ENCODE data around the gene BTBD10.
A peak's percentile ranks its signal among the peaks of the same experiment; 100 is the strongest.

Gene BTBD10

DNA sequence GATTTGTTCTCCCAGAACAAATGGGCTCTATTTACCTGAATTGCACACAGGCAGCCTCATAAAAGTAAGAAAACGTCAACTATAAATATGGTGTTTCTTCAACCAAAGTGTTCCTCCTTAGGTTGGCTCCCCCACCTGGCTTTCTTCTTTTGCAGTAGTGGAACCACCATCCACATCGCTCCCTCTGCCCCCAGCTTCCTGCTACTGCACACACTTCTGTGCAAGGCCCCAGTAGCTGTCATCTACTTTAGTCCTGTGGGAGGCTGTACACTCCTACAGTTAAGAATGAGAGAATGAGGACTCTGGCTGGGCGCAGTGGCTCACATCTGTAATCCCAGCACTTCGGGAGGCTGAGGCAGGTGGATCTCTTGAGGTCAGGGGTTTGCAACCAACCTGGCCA is 95.9 kb downstream of the BTBD10 start:
- no peak for DNase-seq

DNA sequence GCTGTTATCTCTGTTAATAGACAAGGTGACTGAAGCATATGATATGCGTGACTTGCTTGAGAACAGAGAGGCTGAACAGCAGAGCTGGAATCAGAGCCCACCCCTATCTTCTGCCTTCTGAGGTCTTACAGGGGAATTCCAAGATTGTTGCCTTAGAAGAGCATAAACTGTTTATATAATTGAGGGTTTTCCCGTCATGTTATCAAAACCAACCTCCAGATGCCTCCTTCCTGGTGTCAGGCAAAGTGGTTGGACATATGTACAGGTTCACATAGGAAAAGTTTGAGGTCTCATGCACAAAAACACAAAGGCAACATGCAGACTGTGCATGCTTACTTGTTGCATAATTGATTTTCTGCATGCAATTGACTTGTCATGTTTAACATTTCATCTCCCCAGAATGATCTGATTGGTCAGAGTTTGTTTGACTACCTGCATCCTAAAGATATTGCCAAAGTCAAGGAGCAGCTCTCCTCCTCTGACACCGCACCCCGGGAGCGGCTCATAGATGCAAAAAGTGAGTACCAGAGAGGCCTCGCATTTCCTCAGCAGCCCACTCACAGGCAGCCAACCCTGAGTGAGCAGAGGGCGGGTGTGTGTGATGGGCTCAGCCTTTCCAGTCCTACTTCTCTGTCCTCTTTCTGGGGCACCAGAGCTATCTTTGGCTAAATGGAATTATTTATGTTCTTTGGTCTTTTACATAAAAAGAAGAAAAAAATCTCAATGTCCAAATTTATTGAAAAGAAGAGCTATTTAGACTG is 96.6 kb downstream of the BTBD10 start:
- no peak for DNase-seq

DNA sequence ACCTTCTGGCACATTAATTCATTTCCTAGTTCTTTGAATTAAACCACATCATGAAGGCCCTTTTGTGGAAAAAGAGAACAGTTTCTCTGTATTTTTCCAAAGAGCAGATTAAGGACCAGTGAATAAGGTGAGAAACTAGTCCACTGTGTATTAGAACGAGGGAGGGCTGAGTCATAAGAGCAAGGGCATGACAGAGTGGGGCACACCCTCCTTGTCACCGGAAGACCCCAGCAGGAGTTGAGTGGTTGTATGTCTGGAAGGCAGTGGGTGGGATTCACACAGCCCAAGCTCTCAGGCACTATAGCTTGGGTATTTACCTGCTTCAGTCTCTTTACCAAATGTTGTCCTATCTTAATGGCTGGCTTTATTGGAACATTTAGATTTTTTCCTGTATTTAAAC is 98.6 kb downstream of the BTBD10 start:
- no peak for DNase-seq

DNA sequence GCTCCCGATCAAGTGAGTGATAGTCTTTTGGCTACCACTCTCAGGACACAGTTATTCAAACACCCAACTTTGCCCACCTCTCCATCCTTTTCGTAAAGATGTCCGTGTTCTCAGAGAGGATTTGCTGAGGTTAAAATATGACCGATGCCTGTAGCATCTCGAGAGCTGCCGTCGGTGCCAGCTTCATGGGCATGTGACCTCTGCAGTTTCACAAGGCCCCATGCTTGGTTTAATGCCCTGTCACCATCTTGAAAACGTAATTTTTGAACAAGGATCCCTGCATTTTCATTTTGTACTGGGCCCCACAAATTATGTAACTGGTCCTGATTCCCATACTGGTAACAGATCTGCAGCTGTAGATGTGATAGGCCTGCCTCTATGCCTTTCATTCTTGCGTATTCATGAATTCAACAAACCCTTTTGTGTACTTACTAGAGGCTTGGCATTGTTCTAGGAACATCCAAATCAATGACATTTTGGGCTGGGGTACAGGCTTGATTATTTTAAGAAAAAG is 100.4 kb downstream of the BTBD10 start:
- DNase-seq, result no peak

DNA sequence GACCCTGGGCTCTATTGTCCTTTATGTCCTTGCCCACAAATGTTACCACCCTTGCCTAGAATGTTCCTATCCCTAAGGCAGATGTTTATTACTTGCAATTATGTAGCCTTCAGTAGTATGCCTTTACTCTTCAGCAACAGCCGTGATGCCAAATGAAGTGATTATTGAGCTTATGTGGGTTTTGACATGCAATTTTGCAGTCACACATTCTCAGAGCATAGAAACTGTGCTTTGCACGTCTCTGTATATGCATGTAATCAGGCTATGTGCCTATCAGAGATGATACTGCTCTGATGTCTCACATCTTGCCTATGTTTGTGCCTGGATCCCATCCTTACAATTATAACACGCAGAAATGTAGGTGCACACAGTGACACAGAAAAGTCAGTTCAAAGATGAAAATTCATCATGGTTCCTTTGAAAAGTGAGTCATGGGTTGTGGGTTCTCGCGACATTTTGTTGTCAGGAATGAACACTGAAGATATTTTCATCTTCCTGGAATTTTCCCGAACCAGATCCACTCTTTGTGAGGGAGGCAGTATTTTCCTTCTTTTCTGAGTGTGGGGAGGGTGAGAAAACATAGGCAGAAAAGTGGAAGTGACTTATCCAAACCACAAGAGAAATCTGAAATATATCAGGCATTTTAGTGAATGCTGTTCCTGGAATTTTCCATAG is 104.3 kb downstream of the BTBD10 start:
- DNase-seq, result no peak

DNA sequence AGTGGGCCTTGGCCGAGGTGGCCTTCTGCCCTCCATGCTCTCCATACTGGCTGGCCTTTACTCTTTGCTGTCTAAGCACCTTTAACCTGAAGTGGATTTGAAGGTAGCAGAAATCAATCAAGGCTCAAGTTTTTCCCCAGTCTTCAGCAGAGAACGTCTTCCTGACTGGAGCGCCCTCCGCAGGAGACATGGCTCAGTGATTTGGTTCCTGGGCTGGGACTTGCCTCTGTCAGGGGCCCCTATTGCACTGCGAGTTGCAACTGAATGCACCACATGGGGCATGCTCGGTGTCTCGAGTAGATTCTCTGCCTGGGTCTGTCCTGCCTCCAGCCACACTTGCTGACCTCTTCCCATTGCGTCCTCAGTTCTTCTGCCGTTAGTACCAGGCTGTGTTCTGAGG is 105.8 kb downstream of the BTBD10 start:
- DNase-seq, result no peak

DNA sequence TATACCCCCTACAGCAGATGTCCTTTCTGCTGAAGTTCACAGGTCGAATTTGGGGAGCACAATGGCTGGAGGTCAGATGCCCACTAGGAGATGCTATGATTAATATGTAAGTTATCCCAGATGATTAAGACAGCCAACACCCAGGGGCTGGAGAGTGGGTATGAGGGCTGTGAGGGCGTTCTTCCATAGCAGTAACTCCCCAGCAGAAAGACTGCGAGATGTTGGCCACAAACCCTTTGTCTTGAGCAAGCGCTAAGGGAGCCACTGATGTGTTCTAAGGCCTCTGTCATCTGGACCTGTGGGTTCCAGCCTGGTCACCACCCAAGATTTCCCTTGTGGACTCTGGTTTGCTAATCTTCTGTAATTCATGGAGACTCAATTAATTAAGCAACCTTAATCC is 107.8 kb downstream of the BTBD10 start:
- no peak for DNase-seq

DNA sequence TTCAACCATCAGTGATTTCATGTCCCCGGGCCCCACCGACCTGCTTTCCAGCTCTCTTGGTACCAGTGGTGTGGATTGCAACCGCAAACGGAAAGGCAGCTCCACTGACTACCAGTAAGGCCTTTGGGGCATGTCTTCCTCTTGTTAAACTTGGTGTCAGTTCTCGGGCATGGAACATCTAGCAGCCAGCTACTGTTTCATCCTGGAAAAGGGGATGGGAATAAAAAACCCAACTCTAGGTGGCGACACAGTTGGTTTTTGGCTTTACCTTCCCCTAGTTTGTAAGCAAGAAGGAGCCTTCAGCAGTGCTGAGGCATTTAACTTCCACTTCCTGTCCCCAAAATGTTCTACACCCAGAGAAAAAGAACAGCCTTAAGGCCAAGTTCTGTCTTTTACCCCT is 108.7 kb downstream of the BTBD10 start:
- no peak for DNase-seq

DNA sequence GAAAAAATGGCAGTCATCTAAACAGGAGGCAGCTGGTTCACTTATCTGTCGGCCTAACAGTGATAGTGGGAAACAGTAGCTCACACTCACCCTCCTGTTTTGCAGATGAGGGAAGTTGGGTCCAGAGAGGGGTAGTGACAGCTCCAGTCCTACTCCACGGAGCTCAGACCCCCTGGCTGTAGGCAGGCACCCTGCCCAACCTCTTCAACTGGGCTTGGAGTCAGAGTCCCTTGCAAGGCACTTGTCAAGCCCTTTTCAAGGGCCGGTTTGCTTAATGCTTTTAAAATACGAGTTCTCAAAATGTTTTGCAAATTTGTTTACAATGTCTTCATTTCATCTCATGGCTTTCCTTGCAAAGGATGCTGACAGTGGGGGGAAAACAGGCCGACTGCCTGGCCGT is 110.3 kb downstream of the BTBD10 start:
- no peak for DNase-seq

DNA sequence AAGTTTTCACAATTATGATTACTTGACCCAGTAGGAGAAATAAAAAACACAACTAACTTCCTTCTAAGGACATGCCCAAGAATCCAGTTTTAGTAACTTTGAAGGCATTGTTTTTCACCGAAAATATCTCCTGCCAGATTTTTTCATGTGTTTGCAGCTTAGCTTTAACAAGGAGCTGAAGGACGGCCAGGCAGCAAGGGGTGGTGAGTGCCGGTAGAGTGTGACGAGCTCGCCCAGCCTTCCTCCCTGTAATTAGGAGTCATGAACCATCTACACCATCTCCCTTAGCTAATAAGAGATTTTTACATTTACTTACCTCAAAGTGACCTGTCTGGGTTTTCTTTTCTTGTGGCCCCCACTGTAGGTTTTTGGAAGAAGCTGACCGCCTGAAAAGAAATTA is 113.4 kb downstream of the BTBD10 start:
- no peak for DNase-seq

DNA sequence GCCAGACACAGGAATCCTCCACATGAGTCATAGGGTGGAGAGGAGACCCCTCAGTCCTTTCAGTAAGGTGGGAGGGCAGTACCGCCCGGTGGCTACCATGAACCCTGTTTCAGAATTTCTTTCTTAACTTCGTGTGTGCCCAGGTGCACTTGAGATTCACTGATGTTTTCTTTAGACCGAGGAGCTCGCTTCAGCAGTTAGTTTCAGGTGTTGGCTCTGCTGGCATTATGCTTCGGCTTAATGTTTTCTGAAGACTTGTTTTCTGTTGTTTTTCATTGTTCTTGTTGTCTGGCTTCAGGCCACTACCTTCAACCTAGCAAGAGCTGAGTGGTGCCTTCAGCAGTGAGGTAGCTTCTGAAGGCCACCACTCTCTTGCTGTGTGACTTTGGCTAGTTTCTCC is 114.0 kb downstream of the BTBD10 start:
- DNase-seq, result no peak

DNA sequence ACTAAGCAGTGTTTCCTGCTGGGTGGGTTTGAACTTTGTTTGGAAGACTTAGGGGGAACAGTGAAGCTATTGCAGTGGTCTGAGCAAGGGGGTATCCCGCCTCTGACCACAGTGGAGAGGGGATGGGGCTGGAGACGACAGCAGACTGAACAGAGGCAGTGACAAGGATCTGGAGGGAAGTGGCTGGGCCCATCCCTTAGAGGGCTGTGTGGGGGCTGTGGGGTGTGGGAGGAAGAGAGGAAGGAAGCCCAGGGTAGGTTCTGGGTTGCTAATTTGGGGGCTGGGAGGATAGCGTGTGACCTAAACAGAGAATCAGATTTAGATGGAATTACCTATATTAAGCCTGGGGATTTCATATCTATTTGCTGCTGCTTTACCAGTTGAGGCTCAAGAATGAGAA is 114.7 kb downstream of the BTBD10 start:
- no peak for DNase-seq

DNA sequence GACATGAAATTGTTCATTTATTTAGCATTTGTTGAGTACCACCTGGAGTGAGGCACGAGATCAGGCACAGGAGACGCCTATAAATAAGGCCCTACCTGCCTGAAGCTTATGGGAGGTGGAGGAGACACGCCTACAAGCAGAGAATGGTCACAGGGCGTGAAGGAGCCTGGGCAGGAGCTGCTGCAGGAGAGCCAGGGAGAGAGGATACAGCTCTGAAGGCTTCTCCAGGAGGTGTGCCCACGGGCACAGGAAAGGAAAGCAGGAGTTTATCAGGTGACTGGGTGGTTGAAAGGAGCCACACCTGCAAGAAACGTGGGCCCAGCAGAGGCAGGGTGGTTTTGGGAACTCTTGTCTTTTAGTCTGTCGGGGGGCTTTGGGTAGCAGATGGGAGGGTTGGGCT is 115.1 kb downstream of the BTBD10 start:
- no peak for DNase-seq

DNA sequence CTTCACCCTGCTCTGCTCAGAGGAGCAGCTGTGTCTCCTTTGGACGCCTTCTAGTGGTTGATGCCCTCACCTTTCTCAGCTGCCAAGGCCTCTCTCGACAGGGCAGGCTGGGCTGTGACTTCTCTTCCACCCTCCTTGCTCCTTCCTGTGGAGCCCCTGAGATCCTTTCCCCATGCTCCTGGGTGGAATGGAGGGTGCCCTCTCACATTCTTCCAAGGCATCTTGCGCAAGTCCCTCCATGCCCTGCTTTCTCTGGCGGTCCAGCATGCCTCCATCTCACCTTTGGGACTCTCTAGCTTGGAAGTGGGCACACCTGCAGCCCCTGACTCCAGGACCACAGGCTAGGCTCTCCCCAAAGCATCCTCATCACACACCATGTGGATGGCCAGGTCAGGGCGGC is 116.6 kb downstream of the BTBD10 start:
- no peak for DNase-seq

DNA sequence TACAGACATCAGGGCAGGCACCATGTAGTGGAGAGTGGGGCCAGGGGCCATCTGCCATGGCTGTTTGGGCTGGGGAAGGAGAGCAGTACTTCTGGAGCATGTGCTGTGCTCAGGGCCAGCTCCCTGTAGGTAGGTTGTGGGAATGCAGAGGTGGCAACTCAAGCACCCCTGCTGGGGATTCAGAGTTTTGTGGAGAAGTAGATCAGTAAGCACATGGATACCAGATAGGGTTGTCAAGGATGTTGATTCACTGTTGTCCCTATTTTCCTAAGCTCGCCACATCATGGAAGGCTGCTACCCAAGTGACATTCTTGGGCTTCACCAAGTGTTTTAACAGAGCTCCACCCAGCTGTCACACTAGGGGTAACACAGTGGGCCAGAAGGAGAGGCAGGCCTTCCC is 118.2 kb downstream of the BTBD10 start:
- DNase-seq, result no peak

DNA sequence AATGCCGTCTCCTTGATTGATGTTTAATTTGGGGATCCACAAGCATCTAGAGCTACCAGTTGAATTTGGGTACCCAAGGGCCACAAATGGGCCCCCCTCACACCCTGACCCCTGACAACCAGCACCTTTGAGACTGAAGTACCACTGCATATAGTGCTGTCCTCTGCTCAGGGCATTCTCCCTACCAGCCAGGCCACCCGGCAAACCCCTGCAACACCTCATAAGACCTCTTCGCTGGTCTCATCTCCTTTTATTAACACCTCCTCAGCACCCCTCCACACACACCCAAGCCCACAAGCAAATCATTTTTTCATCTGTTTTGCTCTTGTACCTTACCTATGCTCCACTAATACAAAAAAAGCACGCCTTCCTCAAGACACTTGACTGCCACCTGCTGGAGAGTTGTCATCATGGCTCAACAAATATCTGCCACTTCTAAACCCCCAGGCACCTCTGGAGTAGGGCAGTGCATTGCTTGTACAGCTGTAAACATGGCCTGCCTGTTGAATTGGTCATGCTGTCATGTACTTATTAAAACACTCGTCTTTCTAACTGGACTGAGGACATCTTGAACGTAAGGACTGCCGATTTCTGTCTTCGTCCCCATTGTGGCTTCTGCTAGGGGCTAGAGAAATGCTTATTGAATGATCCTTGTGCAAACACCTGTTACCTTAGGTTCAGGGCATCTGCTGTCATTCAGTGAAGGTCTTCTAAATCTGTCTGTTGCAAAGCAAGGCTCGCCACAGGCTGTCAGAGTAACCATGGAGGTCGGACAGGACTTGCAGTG is 118.9 kb downstream of the BTBD10 start:
- DNase-seq, result peak; percentile 33

DNA sequence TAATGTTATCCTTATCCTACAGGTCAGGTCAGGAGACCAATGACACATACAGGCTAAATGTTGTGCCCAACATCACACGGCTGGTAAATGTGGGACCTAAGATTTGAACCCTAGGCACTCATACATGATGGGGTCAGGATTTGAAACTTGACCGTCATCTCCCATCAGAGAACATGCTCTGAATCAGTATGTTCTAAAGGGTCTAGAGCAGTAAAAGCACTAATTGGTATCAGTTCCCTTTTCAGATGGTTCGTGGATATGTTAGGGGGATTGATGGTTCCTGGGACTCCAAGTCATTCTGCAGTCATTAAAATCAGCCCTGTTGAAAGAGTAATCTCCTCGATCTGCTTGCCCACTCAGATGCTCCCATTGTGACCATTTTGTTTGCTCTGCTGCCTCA is 120.0 kb downstream of the BTBD10 start:
- no peak for DNase-seq

DNA sequence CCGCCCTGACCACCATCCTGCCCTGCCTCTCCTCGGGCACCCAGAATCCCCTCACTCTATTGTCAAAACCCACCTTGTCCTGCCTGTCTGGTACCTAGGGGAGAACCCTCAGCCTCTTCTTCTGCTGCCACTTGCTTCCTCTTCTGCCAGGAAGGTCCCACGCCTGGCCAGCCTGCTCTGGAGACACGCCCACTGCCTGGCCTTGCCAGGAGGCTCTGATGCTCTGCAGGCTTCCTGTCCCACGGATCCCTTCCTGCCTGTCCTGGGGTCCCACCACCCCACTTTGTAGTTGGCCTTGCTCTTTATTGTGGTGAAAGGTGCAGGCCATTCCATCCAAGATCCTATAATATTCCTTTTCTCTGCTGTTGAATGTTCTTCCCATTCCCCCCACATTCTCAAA is 122.0 kb downstream of the BTBD10 start:
- DNase-seq, result no peak

DNA sequence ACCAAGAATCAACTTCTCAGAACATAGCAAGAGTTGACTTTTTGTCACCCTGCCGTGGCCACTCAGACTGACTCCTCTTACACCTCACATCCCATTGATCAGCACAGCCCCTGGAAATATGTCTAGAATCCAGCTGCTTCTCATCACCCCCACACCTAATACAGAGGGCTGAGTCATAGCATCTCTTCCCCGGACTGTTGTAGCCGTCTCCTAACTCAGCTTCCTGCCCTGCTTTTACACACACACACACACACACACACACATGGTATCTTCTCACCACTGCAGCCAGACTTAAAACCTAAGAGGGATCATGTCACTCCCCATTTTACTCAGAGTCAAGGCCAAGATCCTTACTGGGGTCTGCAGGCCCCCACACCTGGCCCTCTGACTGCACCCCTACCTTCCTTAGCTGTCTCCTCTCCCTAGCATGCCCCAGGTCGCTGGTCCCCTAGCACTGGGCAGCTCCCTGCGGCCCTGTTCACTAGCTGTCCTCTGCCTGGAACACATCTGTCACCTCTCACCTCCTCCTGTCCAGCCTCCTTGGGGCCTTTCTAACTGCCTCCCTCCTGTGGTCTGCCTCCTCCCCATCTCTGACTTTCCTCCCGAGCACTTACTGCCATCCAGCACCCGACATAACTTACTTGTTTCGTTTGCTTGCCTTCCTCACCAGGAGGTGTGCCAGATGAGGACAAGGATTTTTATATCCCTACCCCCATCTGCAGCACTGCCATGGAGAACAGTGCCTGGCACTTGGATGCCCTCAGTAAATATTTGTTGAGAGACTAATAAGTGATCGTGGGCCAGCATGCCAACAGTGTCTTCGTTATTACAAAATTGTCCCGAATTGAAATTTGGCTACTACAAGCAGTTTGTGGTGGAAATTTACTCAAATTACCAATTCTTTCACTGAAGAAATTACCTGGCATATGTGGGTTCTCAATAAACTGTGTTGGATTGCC is 123.5 kb downstream of the BTBD10 start:
- DNase-seq, result no peak

DNA sequence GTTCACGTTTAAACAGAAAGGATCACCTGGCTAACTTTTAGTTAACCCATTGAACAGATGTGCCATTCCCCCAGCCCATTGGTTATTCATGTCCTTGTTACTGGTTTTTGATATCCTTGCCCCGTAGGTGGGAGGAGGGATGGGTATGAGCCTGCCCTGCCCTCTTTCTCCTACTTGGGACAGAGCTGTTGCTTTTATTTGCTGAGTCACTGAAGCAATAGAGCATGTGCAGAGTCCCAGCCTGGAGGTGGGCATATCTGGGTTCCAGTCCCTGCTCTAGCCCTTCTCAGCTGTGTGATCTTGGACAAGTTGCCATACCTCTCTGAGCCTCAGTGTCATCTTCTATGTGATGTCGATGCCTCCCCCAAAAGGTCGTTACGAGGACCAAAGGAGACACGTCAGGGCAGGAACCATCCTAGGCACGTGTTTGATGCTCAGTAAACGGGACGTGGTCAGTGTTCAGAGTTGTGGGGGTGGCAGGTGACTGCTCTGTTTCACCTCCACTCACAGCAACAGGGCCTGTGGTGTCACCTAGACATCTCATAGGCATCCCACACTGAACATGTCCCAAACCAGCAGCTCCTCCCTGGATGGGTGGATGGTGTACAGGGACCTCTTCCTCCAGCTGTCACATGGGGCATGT is 124.5 kb downstream of the BTBD10 start:
- no peak for DNase-seq

DNA sequence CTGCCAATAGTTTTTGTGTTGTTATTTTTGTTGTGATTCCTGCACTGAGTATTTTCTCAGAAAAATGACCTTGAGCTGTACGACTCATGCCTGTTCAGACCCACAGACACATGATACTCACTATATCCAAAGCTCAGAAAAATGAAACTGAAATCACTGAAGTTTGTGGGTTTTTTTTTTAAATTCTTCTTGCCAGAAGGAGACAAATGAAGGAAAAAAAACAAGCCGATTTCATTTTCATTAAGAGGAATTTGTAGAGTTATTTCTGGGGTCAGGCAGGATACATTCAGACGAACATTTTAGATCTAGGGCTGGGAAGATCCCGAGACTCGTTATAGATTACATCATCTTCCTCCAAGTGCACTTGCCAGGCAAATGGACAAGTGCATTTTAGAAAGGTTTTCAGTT is 125.0 kb downstream of the BTBD10 start:
- DNase-seq, result no peak
